ENCODE results near the gene DCAF6.

DCAF6 gene

DNA sequence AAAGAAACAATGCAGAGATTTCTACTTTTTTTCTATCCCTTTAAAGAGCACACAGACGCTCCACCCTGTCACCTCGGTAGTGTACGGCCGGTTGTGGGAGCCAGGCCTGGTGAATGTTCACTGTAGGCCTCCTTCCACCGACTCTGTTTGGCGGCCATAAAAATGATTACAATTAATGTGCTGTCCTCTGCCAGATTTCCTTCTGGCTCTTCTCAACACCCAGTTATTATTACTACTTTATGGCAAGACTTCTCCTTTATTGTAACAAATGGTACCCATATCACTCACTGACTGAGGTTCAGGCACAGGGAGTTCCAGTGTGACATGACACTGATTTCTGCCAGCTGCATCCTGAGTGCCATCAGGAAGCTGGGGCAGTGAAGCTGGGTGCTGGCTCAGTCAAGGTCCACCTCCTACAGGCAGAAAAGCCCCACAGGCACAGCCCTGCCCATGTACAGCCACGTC is 162.9 kb downstream of the DCAF6 start:
- DNase-seq, result no peak

DNA sequence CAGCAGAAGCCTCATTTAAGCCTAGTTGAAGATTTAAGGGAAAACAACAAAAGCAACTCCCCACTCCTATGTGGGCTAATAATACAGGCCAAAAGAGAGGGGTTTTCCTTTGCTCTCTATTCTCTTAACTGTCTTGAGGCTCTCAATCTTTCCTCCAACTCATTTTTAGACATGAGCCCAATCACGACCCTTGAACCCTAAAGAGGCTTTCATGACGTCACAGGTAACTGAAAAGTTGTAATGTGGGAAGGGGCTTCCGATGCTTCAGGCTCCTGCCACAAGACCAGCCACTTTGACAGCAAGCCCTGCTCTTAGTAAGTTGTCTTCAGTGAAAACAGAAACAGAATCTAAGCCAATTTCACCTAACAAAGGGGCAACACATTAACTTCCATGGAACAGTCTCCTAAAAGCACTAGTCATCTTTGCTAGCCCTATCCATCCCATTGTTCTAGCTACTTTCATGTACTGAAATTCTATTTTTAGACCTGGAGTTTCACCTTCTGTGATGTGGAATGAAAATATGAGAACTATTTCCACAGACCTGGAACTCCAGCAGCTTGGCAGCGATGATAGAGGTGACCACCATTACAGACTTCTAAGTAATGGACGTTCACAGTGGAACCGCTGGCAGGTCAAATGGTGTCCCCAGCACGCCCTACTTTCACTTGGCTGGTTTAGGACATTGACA is 164.0 kb downstream of the DCAF6 start:
- no peak for DNase-seq

DNA sequence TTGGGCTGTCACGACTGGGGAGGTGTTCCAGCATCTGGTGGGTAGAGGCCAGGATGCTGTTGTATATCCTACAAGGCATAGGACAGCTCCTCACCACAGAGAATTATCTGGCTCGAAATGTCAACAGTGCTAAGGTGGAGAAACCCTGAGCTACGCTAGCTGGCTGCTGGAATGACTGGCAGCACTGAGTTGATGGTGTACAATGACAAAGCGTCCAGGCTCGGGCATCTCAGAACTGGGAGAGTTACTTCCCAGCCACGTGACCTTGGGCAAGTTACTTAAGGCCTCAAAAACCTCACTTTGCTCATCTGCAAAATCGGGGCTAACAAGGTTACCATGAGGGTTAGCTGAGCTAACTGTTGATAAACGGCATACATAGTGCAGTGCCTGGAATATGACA is 164.9 kb downstream of the DCAF6 start:
- no peak for DNase-seq

DNA sequence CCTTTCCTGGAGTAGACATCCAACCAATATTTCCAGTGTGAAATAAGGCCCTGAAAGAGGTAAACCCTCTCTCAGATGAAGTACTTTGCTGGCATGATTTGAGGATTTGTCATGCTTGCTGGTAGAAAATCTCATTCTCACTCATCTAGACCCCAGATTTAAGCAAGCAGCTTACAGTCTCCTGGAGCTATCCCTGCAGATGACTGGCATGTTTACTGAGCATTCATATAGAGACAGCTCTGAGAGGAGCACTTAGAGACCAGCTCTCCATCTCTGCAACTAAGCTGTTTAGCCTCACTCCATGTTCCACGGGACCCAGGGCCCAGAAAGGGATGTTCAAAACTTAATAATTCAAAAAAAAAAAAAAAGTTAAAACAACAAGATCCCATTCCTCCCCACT is 166.0 kb downstream of the DCAF6 start:
- no peak for DNase-seq

DNA sequence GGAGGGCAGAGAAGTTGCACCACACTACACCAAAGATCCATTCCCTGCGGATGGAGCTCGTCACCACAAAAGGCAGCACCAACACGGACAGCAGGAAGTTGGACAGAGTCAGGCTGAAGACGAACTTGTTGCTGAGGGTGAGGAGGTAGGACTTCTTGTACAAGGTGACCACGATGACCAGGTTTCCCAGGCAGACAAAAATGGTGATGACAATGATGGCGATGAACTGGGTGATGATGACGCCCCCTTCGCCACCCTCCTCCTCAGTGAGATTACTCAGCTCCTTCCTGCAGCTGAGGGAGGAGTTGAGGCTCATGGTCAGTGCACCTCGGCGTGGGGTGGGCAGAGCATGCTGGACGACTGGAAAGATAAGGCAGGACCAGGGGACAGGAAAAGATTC is 168.1 kb downstream of the DCAF6 start:
- DNase-seq, result no peak

DNA sequence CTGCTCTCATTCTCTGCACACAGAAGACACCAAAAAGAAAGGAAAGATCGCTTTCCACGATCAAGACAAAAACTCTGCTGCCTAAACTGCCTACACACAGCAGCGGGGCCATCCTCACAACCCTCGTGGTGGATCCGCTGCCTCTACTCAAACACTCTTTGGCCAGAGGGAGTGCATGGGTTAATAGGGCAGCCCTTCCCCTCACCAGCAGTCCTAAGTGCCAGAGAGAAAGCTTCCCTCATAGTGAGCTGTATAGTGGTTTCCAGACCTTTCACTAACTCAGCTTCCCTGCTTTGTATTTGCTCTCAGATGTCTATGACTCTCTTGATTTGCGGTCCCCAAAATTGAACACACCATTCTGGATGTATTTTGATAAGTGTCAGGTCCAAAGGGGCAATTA is 169.4 kb downstream of the DCAF6 start:
- DNase-seq, result no peak

DNA sequence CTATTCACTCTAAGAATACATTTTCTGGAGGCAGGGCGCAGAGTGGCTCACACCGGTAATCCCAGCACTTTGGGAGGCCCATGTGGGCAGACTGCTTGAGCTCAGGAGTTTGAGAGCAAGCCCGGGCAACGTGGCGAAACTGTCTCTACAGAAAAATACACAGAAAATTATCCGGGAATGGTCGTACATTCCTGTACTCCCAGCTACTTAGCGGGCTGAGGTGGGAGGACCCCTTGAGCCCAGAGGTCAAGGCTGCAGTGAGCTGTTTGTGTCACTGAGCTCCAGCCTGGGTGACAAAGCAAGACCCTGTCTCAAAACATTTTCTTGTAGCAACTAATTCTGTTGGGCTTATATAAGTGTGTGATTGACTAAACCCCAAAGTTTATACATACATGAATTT is 169.8 kb downstream of the DCAF6 start:
- DNase-seq, result no peak

DNA sequence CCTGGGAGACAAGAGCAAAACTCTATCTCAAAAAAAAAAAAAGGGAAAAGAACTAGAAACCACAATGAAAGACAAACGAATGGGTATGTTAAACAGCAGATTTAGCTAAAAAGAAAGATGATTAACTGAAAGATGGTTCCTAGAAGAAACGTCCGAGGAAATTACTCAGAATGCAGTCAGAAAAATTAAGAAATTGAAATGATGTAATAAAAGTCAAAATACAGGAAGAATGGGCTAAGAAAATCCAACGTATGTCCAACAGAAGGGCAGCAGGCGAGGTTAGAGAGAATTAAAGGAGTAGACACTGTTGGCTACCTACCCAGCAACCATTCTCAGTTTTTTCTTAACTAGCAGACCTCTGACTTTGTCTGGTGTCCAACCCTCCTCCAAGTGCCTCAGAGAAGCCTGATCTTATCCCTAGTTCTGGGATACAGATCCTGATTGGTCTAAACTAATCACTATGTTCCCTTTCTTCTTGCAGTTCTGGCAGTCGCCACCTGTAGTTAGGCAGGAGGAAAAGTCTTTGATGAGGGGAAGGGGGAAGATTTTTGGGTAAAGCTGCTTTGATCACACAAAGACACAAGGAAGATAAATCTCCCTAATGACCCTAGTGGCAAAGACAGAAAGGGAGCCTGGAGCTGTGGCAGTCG is 174.5 kb downstream of the DCAF6 start:
- no peak for DNase-seq

DNA sequence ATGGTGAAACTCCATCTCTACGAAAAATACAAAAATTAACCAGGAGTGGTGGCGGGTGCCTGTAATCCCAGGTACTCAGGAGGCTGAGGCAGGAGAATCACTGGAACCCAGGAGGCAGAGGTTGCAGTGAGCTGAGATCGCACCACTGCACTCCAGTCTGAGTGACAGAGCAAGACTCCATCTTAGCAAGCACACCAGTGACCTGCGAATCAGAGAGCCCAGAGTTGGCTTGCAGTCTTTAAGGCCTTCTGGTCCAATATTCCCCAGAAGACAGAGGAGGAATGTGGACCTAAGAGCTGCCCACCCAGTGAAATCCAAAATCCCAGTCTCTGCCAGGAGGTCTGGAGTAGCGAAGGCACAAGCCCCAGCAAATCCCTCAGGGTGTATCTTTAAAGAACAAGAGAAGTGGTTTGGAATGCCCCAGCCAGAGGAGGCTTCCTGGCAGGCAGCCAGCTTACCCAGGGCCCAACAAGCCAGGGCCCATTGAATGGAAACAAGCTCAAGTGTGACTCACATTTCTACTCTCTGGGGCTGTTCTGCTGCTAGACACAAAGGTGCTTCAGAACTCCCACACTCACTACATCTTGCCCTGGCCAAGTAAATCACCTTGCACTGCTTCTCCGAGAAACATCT is 176.3 kb downstream of the DCAF6 start:
- peak in 5 of 58 donors; percentile 5 to 48 (median 11) for DNase-seq

DNA sequence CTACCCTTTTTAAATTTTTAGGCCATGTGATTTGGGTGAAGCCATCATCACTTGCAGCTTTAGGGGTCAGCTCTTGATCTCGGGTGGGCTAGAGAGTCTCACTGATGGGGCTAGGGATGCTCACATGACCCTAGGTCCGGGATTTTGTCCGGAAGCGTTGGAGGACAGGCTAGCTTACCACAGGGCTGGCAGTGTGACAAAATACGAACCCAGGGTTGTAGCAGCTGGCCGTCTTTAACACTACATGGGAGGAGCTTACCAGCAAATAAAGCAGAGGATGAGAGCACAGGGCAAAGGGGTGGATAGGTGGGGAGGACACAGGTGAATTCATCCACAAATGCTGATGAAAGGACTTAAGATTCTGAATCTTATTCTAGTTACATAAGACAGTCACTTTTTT is 178.4 kb downstream of the DCAF6 start:
- DNase-seq, result no peak

DNA sequence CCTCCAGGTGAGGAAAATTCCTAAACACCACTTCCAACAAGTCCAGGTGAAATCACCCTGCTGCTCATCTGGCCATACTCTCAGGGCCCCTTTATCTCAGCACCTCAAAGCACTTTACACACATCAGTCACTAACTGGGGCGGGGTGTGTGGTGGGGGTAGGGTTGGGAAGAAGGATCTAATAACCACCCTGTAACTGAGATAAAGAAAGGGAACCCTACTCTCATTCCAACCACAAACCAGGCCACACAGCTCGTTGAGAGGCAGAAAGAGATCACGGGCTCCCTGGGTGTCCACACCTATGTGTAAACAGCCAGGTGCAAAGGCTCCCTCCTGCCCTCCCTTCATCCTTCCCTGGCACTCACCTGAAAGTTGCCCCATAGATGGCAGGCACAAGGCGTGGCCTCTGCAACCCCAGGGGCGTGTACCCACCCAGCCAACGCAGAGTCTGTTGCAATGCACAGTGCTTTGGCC is 179.9 kb downstream of the DCAF6 start:
- no peak for DNase-seq

DNA sequence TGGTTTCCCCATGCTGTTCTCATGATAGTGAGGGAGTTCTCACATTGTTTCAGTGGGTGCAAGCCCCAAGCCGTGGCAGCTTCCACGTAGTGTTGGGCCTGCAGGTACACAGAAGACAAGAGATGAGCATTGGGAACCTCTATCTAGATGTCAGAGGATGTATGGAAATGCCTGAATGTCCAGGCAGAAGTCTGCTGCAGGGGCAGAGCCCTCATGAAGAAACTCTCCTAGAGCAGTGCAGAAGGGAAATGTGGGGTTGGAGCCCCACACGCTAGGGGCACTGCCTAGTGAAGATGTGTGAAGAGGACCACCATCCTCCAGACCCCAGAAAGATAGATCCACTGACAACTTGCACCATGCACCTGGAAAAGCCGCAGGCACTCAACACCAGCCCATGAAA is 183.3 kb downstream of the DCAF6 start:
- no peak for DNase-seq

DNA sequence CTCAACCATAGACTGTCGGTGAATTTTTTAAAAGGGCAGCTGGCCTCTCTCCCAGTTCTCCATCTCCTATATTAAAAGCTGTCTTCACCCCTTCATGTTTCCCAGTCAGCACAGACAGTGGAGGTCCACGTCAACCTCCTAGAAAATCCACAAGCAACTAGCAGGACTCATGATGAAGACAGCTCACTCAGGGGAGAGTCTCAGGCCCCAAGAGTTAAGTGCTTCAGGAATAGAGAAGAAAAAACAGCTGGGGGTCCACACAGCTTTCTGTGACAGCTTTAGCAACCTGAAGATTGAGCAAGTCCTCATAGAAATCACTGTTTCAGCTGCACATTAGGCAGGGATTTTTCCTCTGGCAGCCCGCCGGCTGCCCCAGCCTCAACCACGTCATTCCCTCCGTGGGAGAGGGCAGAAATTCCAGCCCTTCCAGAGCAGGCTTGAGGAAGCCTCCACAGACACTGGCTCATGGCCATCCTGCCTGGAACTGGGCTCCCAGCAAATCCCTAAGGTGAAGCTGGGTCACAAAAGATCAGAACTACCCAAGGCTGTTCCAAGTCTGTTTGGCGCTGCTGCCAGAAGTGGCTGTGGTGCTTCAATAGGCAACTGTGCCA is 185.0 kb downstream of the DCAF6 start:
- peak in 9 of 58 donors; percentile 8 to 38 (median 15) for DNase-seq

DNA sequence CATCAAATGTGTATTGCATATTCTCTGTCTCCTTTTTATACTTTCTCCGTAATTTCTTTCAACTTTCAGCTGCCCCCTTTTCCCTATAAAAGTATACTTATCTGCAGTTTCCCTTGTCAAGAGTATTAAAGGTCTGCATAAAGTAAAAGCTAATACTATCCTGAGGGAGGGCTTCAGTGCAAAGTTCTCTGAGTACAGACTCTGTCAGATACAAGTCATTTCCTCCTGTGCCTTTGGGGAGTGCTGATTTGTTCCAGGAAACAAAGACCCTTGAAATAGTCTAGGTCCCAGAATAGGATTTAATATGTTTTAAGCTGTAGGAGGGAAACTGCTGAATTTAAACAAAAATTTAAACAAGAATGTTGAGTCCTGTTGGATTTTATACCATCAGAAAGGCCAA is 188.6 kb downstream of the DCAF6 start:
- DNase-seq, result no peak

Data from anterior cingulate cortex (tissue), 58 donors.